ENCODE data around the gene NIPBL.
"Not testable (repeated sequence)": the region's sequence is repeated elsewhere in the genome, so short reads cannot be mapped to it uniquely, and the experiment has no call there.

The NIPBL gene

GRCh38 chr5:36886791-36887190 lies 10.2 kb downstream of the NIPBL start:
- Histone ChIP-seq H3K36me3 (peaks cover 36% of the 10 kb centered on the region), H3K9me3 (peaks cover 38% of the 10 kb centered on the region), H3K27ac (no peak overlapping the region), H4K20me1 (peaks cover 100% of the 10 kb centered on the region), H3K9ac (no peak overlapping the region), H3K4me2 (no peak overlapping the region), H3K4me1 (no peaks in the 10 kb centered on the region), H3K27me3 (no peaks in the 10 kb centered on the region), H3K4me3 (no peak overlapping the region)
- TF ChIP-seq Cebpa-rat (IDR thresholded peaks at IDR 0.05), result no peak

GRCh38 chr5:36887532-36887931 lies 11.0 kb downstream of the NIPBL start:
- Histone ChIP-seq H3K36me3 (peaks cover 39% of the 10 kb centered on the region), H3K9ac (no peak overlapping the region), H3K9me3 (peaks cover 41% of the 10 kb centered on the region), H3K4me2 (no peak overlapping the region), H4K20me1 (peaks cover 96% of the 10 kb centered on the region), H3K4me1 (no peaks in the 10 kb centered on the region), H3K27ac (no peak overlapping the region), H3K27me3 (no peaks in the 10 kb centered on the region), H3K4me3 (no peak overlapping the region)
- no peak for TF ChIP-seq Cebpa-rat (IDR thresholded peaks at IDR 0.05)

GRCh38 chr5:36888303-36888702 lies 11.7 kb downstream of the NIPBL start:
- H3K4me1 ChIP-seq, result no peaks in the 10 kb centered on the region
- H4K20me1 ChIP-seq, result peaks cover 93% of the 10 kb centered on the region
- H3K36me3 ChIP-seq, result peaks cover 39% of the 10 kb centered on the region
- H3K27ac ChIP-seq, result no peak overlapping the region
- no peak for TF ChIP-seq Cebpa-rat (IDR thresholded peaks at IDR 0.05)
- H3K4me2 ChIP-seq, result no peak overlapping the region
- H3K4me3 ChIP-seq, result no peak overlapping the region
- peaks cover 41% of the 10 kb centered on the region for H3K9me3 ChIP-seq
- H3K27me3 ChIP-seq, result no peaks in the 10 kb centered on the region
- no peak overlapping the region for H3K9ac ChIP-seq

GRCh38 chr5:36889264-36889663 lies 12.7 kb downstream of the NIPBL start:
- H3K27me3 ChIP-seq, result no peaks in the 10 kb centered on the region
- H3K4me2 ChIP-seq, result no peak overlapping the region
- H3K27ac ChIP-seq, result no peak overlapping the region
- H3K9me3 ChIP-seq, result peaks cover 41% of the 10 kb centered on the region
- no peak overlapping the region for H3K4me3 ChIP-seq
- peaks cover 92% of the 10 kb centered on the region for H4K20me1 ChIP-seq
- peaks cover 39% of the 10 kb centered on the region for H3K36me3 ChIP-seq
- H3K9ac ChIP-seq, result no peak overlapping the region
- no peak for TF ChIP-seq Cebpa-rat (IDR thresholded peaks at IDR 0.05)
- no peaks in the 10 kb centered on the region for H3K4me1 ChIP-seq

GRCh38 chr5:36891266-36891665 lies 14.7 kb downstream of the NIPBL start:
- Histone ChIP-seq H3K4me1 (no peaks in the 10 kb centered on the region), H4K20me1 (peaks cover 92% of the 10 kb centered on the region), H3K27ac (no peak overlapping the region), H3K27me3 (no peaks in the 10 kb centered on the region), H3K9me3 (peaks cover 46% of the 10 kb centered on the region), H3K9ac (no peak overlapping the region), H3K4me2 (no peak overlapping the region), H3K4me3 (no peak overlapping the region), H3K36me3 (peaks cover 36% of the 10 kb centered on the region)
- TF ChIP-seq Cebpa-rat (IDR thresholded peaks at IDR 0.05), result no peak

GRCh38 chr5:36892085-36892830 lies 15.7 kb downstream of the NIPBL start:
- H3K4me3 ChIP-seq, H3K27ac ChIP-seq, H3K9ac ChIP-seq, H3K4me1 ChIP-seq, H3K4me2 ChIP-seq, H3K27me3 ChIP-seq: not testable (repeated sequence)
- peaks cover 56% of the 10 kb centered on the region for H3K9me3 ChIP-seq
- peaks cover 45% of the 10 kb centered on the region for H3K36me3 ChIP-seq
- H4K20me1 ChIP-seq, result peaks cover 92% of the 10 kb centered on the region

GRCh38 chr5:36894954-36895353 lies 18.4 kb downstream of the NIPBL start:
- Histone ChIP-seq H3K36me3 (peaks cover 41% of the 10 kb centered on the region), H4K20me1 (peaks cover 92% of the 10 kb centered on the region), H3K9me3 (peaks cover 48% of the 10 kb centered on the region), H3K27me3 (no peaks in the 10 kb centered on the region), H3K4me1 (no peaks in the 10 kb centered on the region), H3K9ac (no peak overlapping the region), H3K27ac (no peak overlapping the region), H3K4me2 (no peak overlapping the region), H3K4me3 (no peak overlapping the region)
- TF ChIP-seq Cebpa-rat (IDR thresholded peaks at IDR 0.05), result no peak

- no peak overlapping the region for H3K9ac ChIP-seq
- H4K20me1 ChIP-seq, result peaks cover 92% of the 10 kb centered on the region
- no peak overlapping the region for H3K27ac ChIP-seq
- no peak overlapping the region for H3K4me3 ChIP-seq
- no peaks in the 10 kb centered on the region for H3K27me3 ChIP-seq
- no peaks in the 10 kb centered on the region for H3K4me1 ChIP-seq
- H3K9me3 ChIP-seq, result peaks cover 50% of the 10 kb centered on the region
- no peak overlapping the region for H3K4me2 ChIP-seq
- H3K36me3 ChIP-seq, result peaks cover 37% of the 10 kb centered on the region
- no peak for TF ChIP-seq Cebpa-rat (IDR thresholded peaks at IDR 0.05)
These were observed 19.9 kb downstream of the NIPBL start for GRCh38 chr5:36896476-36896875.

- no peak for TF ChIP-seq Cebpa-rat (IDR thresholded peaks at IDR 0.05)
- H3K27me3 ChIP-seq, result no peaks in the 10 kb centered on the region
- H3K4me2 ChIP-seq, result no peak overlapping the region
- no peak overlapping the region for H3K4me3 ChIP-seq
- peaks cover 42% of the 10 kb centered on the region for H3K36me3 ChIP-seq
- peaks cover 55% of the 10 kb centered on the region for H3K9me3 ChIP-seq
- H3K27ac ChIP-seq, result no peak overlapping the region
- no peaks in the 10 kb centered on the region for H3K4me1 ChIP-seq
- peaks cover 96% of the 10 kb centered on the region for H4K20me1 ChIP-seq
- H3K9ac ChIP-seq, result no peak overlapping the region
These were observed 21.0 kb downstream of the NIPBL start for GRCh38 chr5:36897616-36898015.

- no peak overlapping the region for H3K4me2 ChIP-seq
- H3K27ac ChIP-seq, result no peak overlapping the region
- no peaks in the 10 kb centered on the region for H3K4me1 ChIP-seq
- H3K27me3 ChIP-seq, result no peaks in the 10 kb centered on the region
- no peak overlapping the region for H3K4me3 ChIP-seq
- peaks cover 48% of the 10 kb centered on the region for H3K36me3 ChIP-seq
- H4K20me1 ChIP-seq, result peaks cover 100% of the 10 kb centered on the region
- peaks cover 70% of the 10 kb centered on the region for H3K9me3 ChIP-seq
- no peak overlapping the region for H3K9ac ChIP-seq
- no peak for TF ChIP-seq Cebpa-rat (IDR thresholded peaks at IDR 0.05)
These were observed 23.3 kb downstream of the NIPBL start for GRCh38 chr5:36899860-36900259.

GRCh38 chr5:36900283-36900682 lies 23.7 kb downstream of the NIPBL start:
- H3K27me3 ChIP-seq, result no peaks in the 10 kb centered on the region
- H3K4me2 ChIP-seq, result no peak overlapping the region
- no peak overlapping the region for H3K9ac ChIP-seq
- peaks cover 100% of the 10 kb centered on the region for H4K20me1 ChIP-seq
- H3K9me3 ChIP-seq, result peaks cover 68% of the 10 kb centered on the region
- no peaks in the 10 kb centered on the region for H3K4me1 ChIP-seq
- no peak overlapping the region for H3K27ac ChIP-seq
- H3K4me3 ChIP-seq, result no peak overlapping the region
- no peak for TF ChIP-seq Cebpa-rat (IDR thresholded peaks at IDR 0.05)
- H3K36me3 ChIP-seq, result peaks cover 44% of the 10 kb centered on the region

- Histone ChIP-seq H3K9me3 (peaks cover 64% of the 10 kb centered on the region), H4K20me1 (peaks cover 100% of the 10 kb centered on the region), H3K36me3 (peaks cover 41% of the 10 kb centered on the region)
- H3K4me2 ChIP-seq, H3K4me1 ChIP-seq, H3K4me3 ChIP-seq, H3K9ac ChIP-seq, H3K27me3 ChIP-seq, H3K27ac ChIP-seq: not testable (repeated sequence)
These were observed 24.5 kb downstream of the NIPBL start for GRCh38 chr5:36901077-36901476.

All from BLaER1 (cell line).